ENCODE results near the gene KRI1.

DNA sequence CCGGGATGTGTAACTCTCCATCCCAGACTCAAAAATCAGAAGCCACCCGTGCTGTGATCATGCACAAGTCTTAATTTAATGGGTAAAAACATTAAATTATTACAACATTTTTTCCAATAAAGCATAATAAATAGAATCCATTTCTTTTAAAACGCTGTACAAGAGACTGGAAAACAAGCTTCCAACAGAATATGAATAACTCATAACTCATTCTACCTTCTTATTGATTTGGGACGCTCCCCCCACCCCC is 523 bp upstream of the KRI1 start:
- TF ChIP-seq, protein P1, sequence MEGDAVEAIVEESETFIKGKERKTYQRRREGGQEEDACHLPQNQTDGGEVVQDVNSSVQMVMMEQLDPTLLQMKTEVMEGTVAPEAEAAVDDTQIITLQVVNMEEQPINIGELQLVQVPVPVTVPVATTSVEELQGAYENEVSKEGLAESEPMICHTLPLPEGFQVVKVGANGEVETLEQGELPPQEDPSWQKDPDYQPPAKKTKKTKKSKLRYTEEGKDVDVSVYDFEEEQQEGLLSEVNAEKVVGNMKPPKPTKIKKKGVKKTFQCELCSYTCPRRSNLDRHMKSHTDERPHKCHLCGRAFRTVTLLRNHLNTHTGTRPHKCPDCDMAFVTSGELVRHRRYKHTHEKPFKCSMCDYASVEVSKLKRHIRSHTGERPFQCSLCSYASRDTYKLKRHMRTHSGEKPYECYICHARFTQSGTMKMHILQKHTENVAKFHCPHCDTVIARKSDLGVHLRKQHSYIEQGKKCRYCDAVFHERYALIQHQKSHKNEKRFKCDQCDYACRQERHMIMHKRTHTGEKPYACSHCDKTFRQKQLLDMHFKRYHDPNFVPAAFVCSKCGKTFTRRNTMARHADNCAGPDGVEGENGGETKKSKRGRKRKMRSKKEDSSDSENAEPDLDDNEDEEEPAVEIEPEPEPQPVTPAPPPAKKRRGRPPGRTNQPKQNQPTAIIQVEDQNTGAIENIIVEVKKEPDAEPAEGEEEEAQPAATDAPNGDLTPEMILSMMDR (conservative IDR thresholded peaks at IDR 0.05 in 1 of 2, IDR thresholded peaks at IDR 0.05 in 1 of 2; ENCODE audit: low read depth in 1 of 2, low read length in 2 of 2), result no peak
- no peak for TF ChIP-seq EZH2 (IDR thresholded peaks at IDR 0.05; ENCODE audit: low read length, missing control alignments)
